HCT116 (cell line): Measurements from ENCODE around the gene TRIM9.

Experiments used
- CEBPB ChIP-seq: IDR thresholded peaks from 2 replicates; pipeline ENCODE4 v1.6.1; 2012; ENCODE audit warnings: low read depth
- CTCF ChIP-seq, 3 experiments: fragments of 200-600 bp in 1 of 3; sonication (generic) in 1 of 3; IDR thresholded peaks in 2 of 3; conservative IDR thresholded peaks in 1 of 3; 2 replicates each; pipeline ENCODE4 v1.5.1; 2012 to 2017; ENCODE audit warnings: low read depth in 2 of 3, low read length in 2 of 3, antibody characterized with exemption in 1 of 3, borderline replicate concordance in 1 of 3, control low read depth in 1 of 3, mild to moderate bottlenecking in 1 of 3, mixed read lengths in 1 of 3, mixed run types in 1 of 3, moderate library complexity in 1 of 3; ENCODE audit not compliant: insufficient read depth in 1 of 3
- EZH2 ChIP-seq: fragments of 200-600 bp; sonication (generic); IDR thresholded peaks from 2 replicates; pipeline ENCODE4 v1.6.1; 2017; ENCODE audit warnings: antibody characterized with exemption, mixed run types
- POLR2A ChIP-seq: IDR thresholded peaks from 2 replicates; pipeline ENCODE4 v1.7.0; 2011; ENCODE audit warnings: borderline replicate concordance; ENCODE audit not compliant: insufficient read depth, insufficient read length; ENCODE audit errors: extremely low read depth
- POLR2AphosphoS5 ChIP-seq: IDR thresholded peaks from 2 replicates; pipeline ENCODE4 v1.6.1; 2011; ENCODE audit warnings: mild to moderate bottlenecking, low read depth, low read length, moderate library complexity
- REST ChIP-seq: IDR thresholded peaks from 2 replicates; pipeline ENCODE4 v1.6.1; 2012; ENCODE audit warnings: low read depth
- SIN3A ChIP-seq: IDR thresholded peaks from 2 replicates; pipeline ENCODE4 v1.6.1; 2012; ENCODE audit warnings: low read depth
- YY1 ChIP-seq: IDR thresholded peaks from 2 replicates; pipeline ENCODE4 v1.6.1; 2011; ENCODE audit warnings: low read length, low read depth, moderate library complexity, mild to moderate bottlenecking; ENCODE audit not compliant: insufficient replicate concordance; ENCODE audit errors: extremely low read depth

GRCh38 chr14:50929506-50929905 lies 165.4 kb downstream of the TRIM9 start:
- no peak for TF ChIP-seq POLR2A
- no peak for TF ChIP-seq CTCF (IDR thresholded peaks at IDR 0.05 in 2 of 3, conservative IDR thresholded peaks at IDR 0.05 in 1 of 3; ENCODE audit: borderline replicate concordance in 1 of 3, insufficient read depth in 1 of 3, low read depth in 2 of 3, low read length in 2 of 3)
- TF ChIP-seq POLR2AphosphoS5 = no peak
- no peak for TF ChIP-seq EZH2
- TF ChIP-seq CEBPB = no peak
- TF ChIP-seq SIN3A = no peak
- TF ChIP-seq REST = no peak
- no peak for TF ChIP-seq YY1
